HepG2 (cell line): ENCODE measurements around the gene SCAF8. TPM values are rescaled to one million over a fixed set of nuclear protein-coding genes. Genes with fewer than 3 reads are reported as not detected.
"Not testable (repeated sequence)": the region's sequence is repeated elsewhere in the genome, so short reads cannot be mapped to it uniquely, and the experiment has no call there.

Source experiments
- ATAC-seq: fragments of 200-7000 bp; cut with Tn5 transposase; 3 replicates; pipeline ENCODE4 v1.9.1; 2020; ENCODE audit warnings: mild to moderate bottlenecking, moderate library complexity
- BruUV-seq: library from RNA; stranded (reverse); fragments of 400-500 nt; replicated peaks from 2 replicates; lab custom pipeline; 2021; lab: Mats Ljungman, UMichigan
- CTCF ChIA-PET: fragments of 300-600 bp; formaldehyde crosslinking; extraction: SDS; loops from one replicate; lab custom pipeline; 2021; ENCODE audit warnings: low total read pairs, inconsistent platforms, low intra/inter-chr PET ratio; lab: Yijun Ruan, JAX
- POLR2A ChIA-PET: fragments of 350-600 bp; sonication (Branson Sonifier 250); formaldehyde crosslinking; loops from one replicate; lab custom pipeline; 2020; ENCODE audit warnings: antibody characterized with exemption, inconsistent platforms; lab: Yijun Ruan, JAX
- DNase-seq: peaks from one replicate; pipeline ENCODE4 v3.0.0-alpha.2; 2015; ENCODE audit warnings: low spot score
- FAIRE-seq: peaks from 3 replicates; lab custom pipeline; 2011; peaks lifted over from hg19 to GRCh38; lab: Jason Lieb, UNC
- H2AFZ ChIP-seq: one replicate; pipeline ENCODE4 v1.6.1; 2011; ENCODE audit warnings: low read length, inconsistent platforms
- H3K27ac ChIP-seq: fragments of 300-600 bp; 3 replicates; pipeline ENCODE4 v1.8.0; 2011; ENCODE audit warnings: mixed run types, mild to moderate bottlenecking, mixed read lengths, low read length, inconsistent platforms; ENCODE audit not compliant: insufficient read depth; ENCODE audit errors: extremely low read length
- H3K27me3 ChIP-seq, 2 experiments: fragments of 200-600 bp in 1 of 2; 2 replicates in 1 of 2; 3 replicates in 1 of 2; pipeline versions ENCODE4 v1.6.0 to v1.8.0; 2011; ENCODE audit warnings: low read length in 2 of 2, mild to moderate bottlenecking in 2 of 2, moderate library complexity in 2 of 2, inconsistent platforms in 1 of 2; ENCODE audit not compliant: insufficient read depth in 2 of 2, control insufficient read depth in 1 of 2
- H3K36me3 ChIP-seq, 2 experiments: fragments of 200-600 bp in 1 of 2; replicated peaks in 1 of 2; 2 replicates in 1 of 2; 3 replicates in 1 of 2; pipeline versions ENCODE4 v1.5.1 to v1.8.0; 2011; ENCODE audit warnings: low read length in 2 of 2, inconsistent platforms in 1 of 2; ENCODE audit not compliant: insufficient read depth in 2 of 2, control insufficient read depth in 1 of 2
- H3K4me1 ChIP-seq: 2 replicates; pipeline ENCODE4 v1.5.1; 2012; ENCODE audit warnings: low read length, inconsistent platforms; ENCODE audit not compliant: insufficient read depth
- H3K4me2 ChIP-seq: 2 replicates; pipeline ENCODE4 v1.6.0; 2011; ENCODE audit warnings: low read depth, low read length, inconsistent platforms
- H3K4me3 ChIP-seq, 3 experiments: fragments of 200-600 bp in 1 of 3; sonication (generic), shearing (Covaris generic) in 1 of 3; replicated peaks in 1 of 3; 2 replicates each; pipeline ENCODE4 v1.5.1; 2011 to 2016; ENCODE audit warnings: low read length in 3 of 3, inconsistent platforms in 2 of 3, low read depth in 2 of 3, mild to moderate bottlenecking in 2 of 3, control low read depth in 1 of 3, mixed read lengths in 1 of 3; ENCODE audit not compliant: insufficient read depth in 1 of 3
- H3K79me2 ChIP-seq: one replicate; pipeline ENCODE4 v1.6.1; 2011; ENCODE audit warnings: low read length, inconsistent platforms; ENCODE audit not compliant: insufficient read depth
- H3K9ac ChIP-seq: 2 replicates; pipeline ENCODE4 v1.6.0; 2011; ENCODE audit warnings: mild to moderate bottlenecking, low read depth, low read length, inconsistent platforms; ENCODE audit not compliant: insufficient read depth
- H3K9me3 ChIP-seq: 2 replicates; pipeline ENCODE4 v1.5.1; 2012; ENCODE audit warnings: mild to moderate bottlenecking, low read length
- H4K20me1 ChIP-seq: 2 replicates; pipeline ENCODE4 v1.6.0; 2011; ENCODE audit warnings: inconsistent platforms, mild to moderate bottlenecking, low read length, moderate library complexity; ENCODE audit not compliant: insufficient read depth
- CBX5 ChIP-seq: sonication (generic); formaldehyde crosslinking; IDR thresholded peaks from 2 replicates; pipeline ENCODE4 v1.4.0; 2020; ENCODE audit warnings: missing genetic modification reagents, borderline replicate concordance
- CEBPG ChIP-seq: IDR thresholded peaks from 2 replicates; pipeline ENCODE4 v1.6.1; 2016
- HOMEZ ChIP-seq: IDR thresholded peaks from 2 replicates; pipeline ENCODE4 v1.6.1; 2016; ENCODE audit warnings: low read depth
- POGZ ChIP-seq: sonication (generic); formaldehyde crosslinking; IDR thresholded peaks from 2 replicates; pipeline ENCODE4 v1.4.0; 2020; ENCODE audit warnings: mild to moderate bottlenecking, missing genetic modification reagents
- SALL1 ChIP-seq: sonication (generic); formaldehyde crosslinking; IDR thresholded peaks from 2 replicates; pipeline ENCODE4 v1.8.0; 2022; ENCODE audit warnings: mild to moderate bottlenecking, missing genetic modification reagents
- ZMYM2 ChIP-seq: sonication (generic); formaldehyde crosslinking; IDR thresholded peaks from 2 replicates; pipeline ENCODE4 v1.8.0; 2022; ENCODE audit warnings: mild to moderate bottlenecking, missing genetic modification reagents
- ZMYM3 ChIP-seq: sonication (generic); formaldehyde crosslinking; IDR thresholded peaks from 2 replicates; pipeline ENCODE4 v1.5.1; 2020; ENCODE audit warnings: mild to moderate bottlenecking, missing genetic modification reagents
- ZMYM4 ChIP-seq: sonication (generic); formaldehyde crosslinking; IDR thresholded peaks from 2 replicates; pipeline ENCODE4 v1.8.1; 2023; ENCODE audit warnings: mild to moderate bottlenecking, missing genetic modification reagents
- ZNF121 ChIP-seq: sonication (generic); formaldehyde crosslinking; IDR thresholded peaks from 2 replicates; pipeline ENCODE4 v1.5.0; 2020; ENCODE audit warnings: mild to moderate bottlenecking, missing genetic modification reagents
- ZNF280D ChIP-seq: sonication (generic); formaldehyde crosslinking; IDR thresholded peaks from 2 replicates; pipeline ENCODE4 v1.5.1; 2020; ENCODE audit warnings: mild to moderate bottlenecking, missing genetic modification reagents
- ZNF460 ChIP-seq: sonication (generic); formaldehyde crosslinking; IDR thresholded peaks from 2 replicates; pipeline ENCODE4 v1.5.1; 2020; ENCODE audit warnings: missing genetic modification reagents, mild to moderate bottlenecking, borderline replicate concordance
- ZNF629 ChIP-seq: sonication (generic); formaldehyde crosslinking; conservative IDR thresholded peaks from 2 replicates; pipeline ENCODE4 v1.5.0; 2020; ENCODE audit warnings: missing genetic modification reagents
- WGBS: methylation state at CpG from one replicate; pipeline ENCODE4 v1.1.6; 2017; ENCODE audit warnings: low lambda C conversion rate; 5-methylcytosine and 5-hydroxymethylcytosine counted together
- in situ Hi-C: cut with HindIII; loops from 2 replicates; pipeline ENCODE4 v1.10.0; 2017; ENCODE audit warnings: low pct_unique_long_range_greater_than_20kb; ENCODE audit not compliant: extremely low pct_ligation_motif_present
- intact Hi-C: fragments of 100-400 bp; cut with micrococcal nuclease; formaldehyde crosslinking; loops from one replicate; pipeline ENCODE4 v1.10.0; 2022; ENCODE audit not compliant: unreplicated experiment
- polyA plus RNA-seq, 8 experiments: library from polyadenylated mRNA; depleted of rRNA in 3 of 8; stranded (reverse) in 7 of 8; unstranded in 1 of 8; fragments of >200 nt; fragmentation: Illumina TruSeq in 4 of 8; extraction: Trizol in 4 of 8; gene quantifications; 2 replicates each; pipeline versions ENCODE4 v1.2.1 to v1.2.3, GENCODE V29; 2011 to 2016; ENCODE audit warnings: low read depth in 4 of 8, missing spikeins in 1 of 8, mixed read lengths in 1 of 8; ENCODE audit not compliant: insufficient read depth in 1 of 8
- total RNA-seq, 5 experiments: library from RNA; depleted of rRNA; stranded (reverse); fragments of >200 nt; fragmentation: Illumina TruSeq; extraction: Trizol; gene quantifications; 2 replicates each; pipeline ENCODE4 v1.2.3, GENCODE V29; 2016; ENCODE audit warnings: low read depth in 1 of 5
- TF ChIP-seq, protein P1 (sequence below): IDR thresholded peaks from 2 replicates; pipeline ENCODE4 v1.6.1; 2016; ENCODE audit warnings: mild to moderate bottlenecking
- TF ChIP-seq, protein P2 (sequence below): sonication (generic); formaldehyde crosslinking; IDR thresholded peaks from 2 replicates; pipeline ENCODE4 v1.4.0; 2020; ENCODE audit warnings: missing genetic modification reagents, borderline replicate concordance

Gene SCAF8
- total and polyA plus RNA-seq, 2 of the 13 experiments (the other 11 are each of a cell fraction or from before 2014, with no cell fraction given): 15.3 to 40.8 TPM

DNA sequence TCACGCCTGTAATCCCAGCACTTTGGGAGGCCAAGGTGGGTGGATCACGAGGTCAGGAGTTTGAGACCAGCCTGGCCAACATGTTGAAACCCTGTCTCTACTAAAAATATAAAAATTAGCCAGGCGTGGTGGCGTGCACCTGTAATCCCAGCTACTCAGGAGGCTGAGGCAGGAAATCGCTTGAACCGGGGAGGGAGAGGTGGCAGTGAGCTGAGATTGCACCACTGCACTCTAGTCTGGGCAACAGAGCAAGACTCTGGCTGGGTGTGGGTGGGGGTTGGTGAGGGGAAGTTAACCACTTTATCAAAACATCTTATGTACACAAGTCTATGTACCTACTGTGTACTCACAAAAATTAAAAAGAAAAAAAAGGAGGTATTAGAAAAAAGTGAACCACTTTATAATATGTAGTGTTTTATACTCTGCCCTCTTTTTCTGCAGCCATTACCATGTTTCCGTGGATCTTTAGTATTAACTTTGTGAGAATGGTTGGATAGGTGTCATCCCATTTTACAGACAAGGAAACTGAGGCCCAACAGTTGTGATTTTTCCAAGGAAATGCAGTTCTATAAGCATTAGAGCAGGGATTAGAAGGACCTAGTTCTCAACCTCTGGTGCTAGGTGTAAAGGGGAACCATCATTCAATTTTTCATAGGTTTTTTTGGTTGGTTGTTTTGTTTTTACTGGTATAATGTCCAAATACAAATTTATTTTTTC, 11.0 kb downstream of the SCAF8 start:
- DNase-seq, H3K9ac ChIP-seq, intact Hi-C loops, BruUV-seq, H2AFZ ChIP-seq, H3K9me3 ChIP-seq, in situ Hi-C loops, H3K4me3 ChIP-seq, FAIRE-seq, POLR2A ChIA-PET, ATAC-seq, H3K27me3 ChIP-seq, H3K4me2 ChIP-seq, CTCF ChIA-PET, H3K27ac ChIP-seq: not testable (repeated sequence)
- Histone ChIP-seq H3K79me2 (peaks cover 98% of the 10 kb centered on the region), H4K20me1 (peaks cover 98% of the 10 kb centered on the region), H3K4me1 (peaks cover 47% of the 10 kb centered on the region), H3K36me3 (peaks cover 2 to 22% of the 10 kb centered on the region in 2 experiments; a peak in 4 of 5 replicates)
- TF ChIP-seq ZNF280D (CRISPR knock-in tag) (0 out of 2 replicates have a peak, but pooled peaks have one; percentile 27), CEBPG (CRISPR knock-in tag) (peak; percentile 14; the same call in 1 of the 2 replicates), ZMYM2 (peak; percentile 77), ZNF460 (CRISPR knock-in tag) (peak; percentile 92), HOMEZ (CRISPR knock-in tag) (peak; percentile 25; the same call in 1 of the 2 replicates), ZNF121 (CRISPR knock-in tag) (peak; percentile 96), ZMYM4 (CRISPR knock-in tag) (0 out of 2 replicates have a peak, but pooled peaks have one; percentile 22), SALL1 (CRISPR knock-in tag) (peak; percentile 49; the same call in 1 of the 2 replicates), CBX5 (CRISPR knock-in tag) (0 out of 2 replicates have a peak, but pooled peaks have one; percentile 33), ZMYM3 (CRISPR knock-in tag) (peak; percentile 59; the same call in 1 of the 2 replicates), ZNF629 (CRISPR knock-in tag) (peak; percentile 90), POGZ (CRISPR knock-in tag) (peak; percentile 64; the same call in 1 of the 2 replicates)
- TF ChIP-seq, protein P1, sequence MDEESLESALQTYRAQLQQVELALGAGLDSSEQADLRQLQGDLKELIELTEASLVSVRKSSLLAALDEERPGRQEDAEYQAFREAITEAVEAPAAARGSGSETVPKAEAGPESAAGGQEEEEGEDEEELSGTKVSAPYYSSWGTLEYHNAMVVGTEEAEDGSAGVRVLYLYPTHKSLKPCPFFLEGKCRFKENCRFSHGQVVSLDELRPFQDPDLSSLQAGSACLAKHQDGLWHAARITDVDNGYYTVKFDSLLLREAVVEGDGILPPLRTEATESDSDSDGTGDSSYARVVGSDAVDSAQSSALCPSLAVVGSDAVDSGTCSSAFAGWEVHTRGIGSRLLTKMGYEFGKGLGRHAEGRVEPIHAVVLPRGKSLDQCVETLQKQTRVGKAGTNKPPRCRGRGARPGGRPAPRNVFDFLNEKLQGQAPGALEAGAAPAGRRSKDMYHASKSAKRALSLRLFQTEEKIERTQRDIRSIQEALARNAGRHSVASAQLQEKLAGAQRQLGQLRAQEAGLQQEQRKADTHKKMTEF (CRISPR knock-in tag): 0 out of 2 replicates have a peak, but pooled peaks have one; percentile 35
- TF ChIP-seq, protein P2, sequence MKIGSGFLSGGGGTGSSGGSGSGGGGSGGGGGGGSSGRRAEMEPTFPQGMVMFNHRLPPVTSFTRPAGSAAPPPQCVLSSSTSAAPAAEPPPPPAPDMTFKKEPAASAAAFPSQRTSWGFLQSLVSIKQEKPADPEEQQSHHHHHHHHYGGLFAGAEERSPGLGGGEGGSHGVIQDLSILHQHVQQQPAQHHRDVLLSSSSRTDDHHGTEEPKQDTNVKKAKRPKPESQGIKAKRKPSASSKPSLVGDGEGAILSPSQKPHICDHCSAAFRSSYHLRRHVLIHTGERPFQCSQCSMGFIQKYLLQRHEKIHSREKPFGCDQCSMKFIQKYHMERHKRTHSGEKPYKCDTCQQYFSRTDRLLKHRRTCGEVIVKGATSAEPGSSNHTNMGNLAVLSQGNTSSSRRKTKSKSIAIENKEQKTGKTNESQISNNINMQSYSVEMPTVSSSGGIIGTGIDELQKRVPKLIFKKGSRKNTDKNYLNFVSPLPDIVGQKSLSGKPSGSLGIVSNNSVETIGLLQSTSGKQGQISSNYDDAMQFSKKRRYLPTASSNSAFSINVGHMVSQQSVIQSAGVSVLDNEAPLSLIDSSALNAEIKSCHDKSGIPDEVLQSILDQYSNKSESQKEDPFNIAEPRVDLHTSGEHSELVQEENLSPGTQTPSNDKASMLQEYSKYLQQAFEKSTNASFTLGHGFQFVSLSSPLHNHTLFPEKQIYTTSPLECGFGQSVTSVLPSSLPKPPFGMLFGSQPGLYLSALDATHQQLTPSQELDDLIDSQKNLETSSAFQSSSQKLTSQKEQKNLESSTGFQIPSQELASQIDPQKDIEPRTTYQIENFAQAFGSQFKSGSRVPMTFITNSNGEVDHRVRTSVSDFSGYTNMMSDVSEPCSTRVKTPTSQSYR (CRISPR knock-in tag): peak; percentile 42; the same call in 1 of the 2 replicates
- whole genome bisulfite sequencing: 92% methylated on average over 7 of the region's 7 CpGs
